SH-SY5Y (cell line): Measurements from ENCODE around the gene MACIR.

Experiments
- GATA2 ChIP-seq: IDR thresholded peaks from 2 replicates; pipeline ENCODE4 v1.6.1; 2011; ENCODE audit warnings: mild to moderate bottlenecking, low read depth, low read length
- GATA3 ChIP-seq: IDR thresholded peaks from 2 replicates; pipeline ENCODE4 v1.6.1; 2011; ENCODE audit warnings: low read depth, mild to moderate bottlenecking, low read length, moderate library complexity

GRCh38 chr5:103255691-103256090, 2.9 kb upstream of the MACIR start:
- TF ChIP-seq GATA3, result no peak
- TF ChIP-seq GATA2, result no peak
